ENCODE results near the gene WDR11.

GRCh38 chr10:120931999-120932398 lies 80.8 kb downstream of the WDR11 start:
- TF ChIP-seq ARID4B (CRISPR knock-in tag; IDR thresholded peaks at IDR 0.05) (no peak), TFAP4 (CRISPR knock-in tag; IDR thresholded peaks at IDR 0.05; ENCODE audit: borderline replicate concordance) (no peak), ZNF644 (tag; IDR thresholded peaks at IDR 0.05; ENCODE audit: low read depth) (no peak), SREBF1 (IDR thresholded peaks at IDR 0.05; ENCODE audit: borderline replicate concordance, low read depth, low read length) (no peak), CTCF (IDR thresholded peaks at IDR 0.05 in 2 of 3, conservative IDR thresholded peaks at IDR 0.05 in 1 of 3; ENCODE audit: insufficient read depth in 2 of 3, low read depth in 1 of 3, low read length in 3 of 3) (no peak), TBP (optimal IDR thresholded peaks at IDR 0.05; ENCODE audit: low read depth, low read length) (no peak), CHD7 (IDR thresholded peaks at IDR 0.05; ENCODE audit: low read depth, low read length) (no peak), E2F5 (CRISPR knock-in tag; IDR thresholded peaks at IDR 0.05) (no peak)

Measured in K562 (cell line).